GM21423 (cell line): ENCODE measurements around the gene CDK11B.
"Not testable (repeated sequence)": the region's sequence is repeated elsewhere in the genome, so short reads cannot be mapped to it uniquely, and the experiment has no call there.

Source experiments
- ATAC-seq: cut with Tn5 transposase; IDR thresholded peaks from one replicate; pipeline ENCODE4 v1.9.1; 2021; ENCODE audit warnings: mild to moderate bottlenecking, moderate library complexity; ENCODE audit not compliant: unreplicated experiment

The CDK11B gene

GRCh38 chr1:1600861-1601563 lies 57.8 kb downstream of the CDK11B start:
- ATAC-seq, result no peak

- ATAC-seq, result no peak
These were observed 58.6 kb downstream of the CDK11B start, which contains the start of gene FNDC10 for GRCh38 chr1:1599935-1600860. TSS of gene FNDC10 (minus strand) at chr1:1600135. CDS start at chr1:1600015, 120 bp downstream.

GRCh38 chr1:1599030-1599934 lies 59.5 kb downstream of the CDK11B start:
- no peak for ATAC-seq

- no peak for ATAC-seq
These were observed 60.1 kb downstream of the CDK11B start for GRCh38 chr1:1598720-1599029.

GRCh38 chr1:1598051-1598719 lies 60.6 kb downstream of the CDK11B start:
- no peak for ATAC-seq

- no peak for ATAC-seq
These were observed 61.4 kb downstream of the CDK11B start for GRCh38 chr1:1597275-1597930.

GRCh38 chr1:1596493-1597274 lies 62.1 kb downstream of the CDK11B start:
- ATAC-seq, result no peak

- ATAC-seq, result not testable (repeated sequence)
These were observed 63.5 kb downstream of the CDK11B start for GRCh38 chr1:1595341-1595740.

- no peak for ATAC-seq
These were observed 64.1 kb downstream of the CDK11B start for GRCh38 chr1:1594602-1595260.

GRCh38 chr1:1593834-1594601 lies 64.8 kb downstream of the CDK11B start:
- no peak for ATAC-seq

- ATAC-seq, result no peak
These were observed 67.4 kb downstream of the CDK11B start for GRCh38 chr1:1591452-1591851.
